Thyroid gland (tissue), 4 donors: ENCODE results near the gene CD9.

ENCODE experiments used
- POLR2A ChIP-seq, 2 donors: fragments of 450-650 bp; IDR thresholded peaks; one replicate each; pipeline ENCODE4 v1.6.1; 2017; ENCODE audit warnings: antibody characterized with exemption in 2 of 2, mild to moderate bottlenecking in 2 of 2, moderate library complexity in 1 of 2
- TF ChIP-seq, protein P1 (sequence below), 6 experiments: fragments of 200-600 bp in 3 of 6; fragments of 450-650 bp in 3 of 6; sonication (generic) in 3 of 6; IDR thresholded peaks; one replicate each; pipeline ENCODE4 v1.5.1; 2016 to 2019; ENCODE audit warnings: antibody characterized with exemption in 6 of 6, mild to moderate bottlenecking in 2 of 6, inconsistent platforms in 1 of 6, moderate library complexity in 1 of 6

DNA sequence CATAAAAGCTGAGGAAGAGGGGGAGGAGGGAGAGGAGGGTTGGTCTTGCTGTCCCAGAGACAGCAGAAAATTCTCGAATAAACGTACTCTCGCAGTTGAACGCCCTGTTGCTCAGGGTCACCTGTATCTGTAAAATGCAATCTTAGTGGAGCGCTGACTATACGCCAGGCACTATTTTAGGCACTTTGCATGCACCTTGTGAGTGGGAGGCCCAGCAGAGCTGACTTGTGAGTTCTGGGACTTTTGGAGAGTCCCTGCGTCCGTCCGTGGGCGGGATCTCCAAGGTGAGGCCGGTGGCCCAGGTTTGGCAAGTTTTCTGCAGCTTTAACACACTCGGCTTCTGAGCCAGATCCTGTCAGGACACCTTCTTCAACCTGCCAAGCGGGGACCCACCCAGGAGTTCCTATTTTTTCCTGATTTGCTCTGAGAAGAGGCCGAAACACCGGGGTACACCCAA, 77.8 kb downstream of the CD9 start:
- TF ChIP-seq, protein P1, sequence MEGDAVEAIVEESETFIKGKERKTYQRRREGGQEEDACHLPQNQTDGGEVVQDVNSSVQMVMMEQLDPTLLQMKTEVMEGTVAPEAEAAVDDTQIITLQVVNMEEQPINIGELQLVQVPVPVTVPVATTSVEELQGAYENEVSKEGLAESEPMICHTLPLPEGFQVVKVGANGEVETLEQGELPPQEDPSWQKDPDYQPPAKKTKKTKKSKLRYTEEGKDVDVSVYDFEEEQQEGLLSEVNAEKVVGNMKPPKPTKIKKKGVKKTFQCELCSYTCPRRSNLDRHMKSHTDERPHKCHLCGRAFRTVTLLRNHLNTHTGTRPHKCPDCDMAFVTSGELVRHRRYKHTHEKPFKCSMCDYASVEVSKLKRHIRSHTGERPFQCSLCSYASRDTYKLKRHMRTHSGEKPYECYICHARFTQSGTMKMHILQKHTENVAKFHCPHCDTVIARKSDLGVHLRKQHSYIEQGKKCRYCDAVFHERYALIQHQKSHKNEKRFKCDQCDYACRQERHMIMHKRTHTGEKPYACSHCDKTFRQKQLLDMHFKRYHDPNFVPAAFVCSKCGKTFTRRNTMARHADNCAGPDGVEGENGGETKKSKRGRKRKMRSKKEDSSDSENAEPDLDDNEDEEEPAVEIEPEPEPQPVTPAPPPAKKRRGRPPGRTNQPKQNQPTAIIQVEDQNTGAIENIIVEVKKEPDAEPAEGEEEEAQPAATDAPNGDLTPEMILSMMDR (IDR thresholded peaks at IDR 0.05) = no peak
- TF ChIP-seq POLR2A (IDR thresholded peaks at IDR 0.05) = no peak
